Measurements from ENCODE around the gene NUDT3.
A peak's percentile ranks its signal among the peaks of the same experiment; 100 is the strongest.

Gene NUDT3

GRCh38 chr6:34237316-34237721 is 155.2 kb downstream of the NUDT3 start:
- DNase-seq = no peak

- peak; percentile 86 for DNase-seq
Observed at GRCh38 chr6:34236443-34237315, 155.8 kb downstream of the NUDT3 start, which contains the start of gene HMGA1. Gene HMGA1, plus strand, starts transcription at chr6:34236873. Its CDS starts 3,908 bp downstream, at chr6:34240781.

GRCh38 chr6:34236131-34236442 is 156.4 kb downstream of the NUDT3 start:
- no peak for DNase-seq

- peak; percentile 56 for DNase-seq
Observed at GRCh38 chr6:34235307-34236130, 156.9 kb downstream of the NUDT3 start.

- no peak for DNase-seq
Observed at GRCh38 chr6:34234667-34235306, 157.7 kb downstream of the NUDT3 start.

- DNase-seq = no peak
Observed at GRCh38 chr6:34233867-34234266, 158.6 kb downstream of the NUDT3 start.

GRCh38 chr6:34232901-34233300 is 159.6 kb downstream of the NUDT3 start:
- DNase-seq = no peak

GRCh38 chr6:34231566-34232336 is 160.7 kb downstream of the NUDT3 start:
- no peak for DNase-seq

- no peak for DNase-seq
Observed at GRCh38 chr6:34230653-34231371, 161.7 kb downstream of the NUDT3 start.

GRCh38 chr6:34229877-34230276 is 162.6 kb downstream of the NUDT3 start:
- no peak for DNase-seq
